Lung (tissue), 12 donors: ENCODE results near the gene BCL2L11. TPM values are rescaled to one million over a fixed set of nuclear protein-coding genes. Genes with fewer than 3 reads are reported as not detected.

Source experiments
- ATAC-seq: fragments of 200-7000 bp; cut with Tn5 transposase; one replicate; pipeline ENCODE4 v1.9.1; 2020; ENCODE audit warnings: moderate number of reproducible peaks; ENCODE audit not compliant: insufficient read depth, low FRiP score
- DNase-seq, 3 donors: peaks; one replicate each; pipeline ENCODE4 v3.0.0-alpha.2; 2013 to 2017
- H3K27ac ChIP-seq, 2 donors: one replicate each; pipeline ENCODE4 v1.5.1; 2013; ENCODE audit warnings: mild to moderate bottlenecking in 2 of 2, moderate library complexity in 2 of 2, control low read depth in 1 of 2, inconsistent platforms in 1 of 2, low read depth in 1 of 2, low read length in 1 of 2
- H3K27me3 ChIP-seq, 3 donors: one replicate each; pipeline ENCODE4 v1.5.1; 2013; ENCODE audit warnings: low read length in 2 of 3; ENCODE audit not compliant: control insufficient read depth in 3 of 3, insufficient read depth in 3 of 3
- H3K36me3 ChIP-seq, 4 donors: one replicate each; pipeline ENCODE4 v1.5.1; 2013; ENCODE audit warnings: low read length in 4 of 4, mild to moderate bottlenecking in 1 of 4, moderate library complexity in 1 of 4; ENCODE audit not compliant: control insufficient read depth in 4 of 4, insufficient read depth in 4 of 4
- H3K4me1 ChIP-seq, 5 donors: one replicate each; pipeline ENCODE4 v1.5.1; 2013; ENCODE audit warnings: low read length in 5 of 5, mild to moderate bottlenecking in 2 of 5, moderate library complexity in 1 of 5; ENCODE audit not compliant: control insufficient read depth in 5 of 5, insufficient read depth in 5 of 5
- H3K4me3 ChIP-seq: one replicate; pipeline ENCODE4 v1.5.1; 2013; ENCODE audit warnings: mild to moderate bottlenecking, control low read depth, moderate library complexity
- H3K9ac ChIP-seq, 2 donors: one replicate each; pipeline ENCODE4 v1.5.1; 2013; ENCODE audit warnings: low read length in 2 of 2, control low read depth in 1 of 2; ENCODE audit not compliant: insufficient read depth in 1 of 2
- H3K9me3 ChIP-seq, 4 donors: one replicate each; pipeline ENCODE4 v1.5.1; 2013; ENCODE audit warnings: low read length in 3 of 4, mild to moderate bottlenecking in 1 of 4, moderate library complexity in 1 of 4; ENCODE audit not compliant: control insufficient read depth in 4 of 4, insufficient read depth in 3 of 4
- CTCF ChIP-seq: IDR thresholded peaks from 2 replicates; pipeline ENCODE4 v1.5.1; 2012; ENCODE audit warnings: mild to moderate bottlenecking; ENCODE audit errors: control extremely low read depth, extremely low read depth
- WGBS, 2 donors: extraction: QIAGEN DNeasy Blood & Tissue Kit; methylation state at CpG; one replicate each; pipeline ENCODE4 v1.1.7; 2013; 5-methylcytosine and 5-hydroxymethylcytosine counted together
- polyA plus RNA-seq, 2 donors: library from polyadenylated mRNA; stranded (reverse); fragments of 200-250 nt; gene quantifications; one replicate each; pipeline ENCODE4 v1.2.1, GENCODE V29; 2013
- total RNA-seq, 2 donors: library from RNA; depleted of rRNA in 1 of 2; stranded (reverse); fragments of >200 nt in 1 of 2; gene quantifications; one replicate each; pipeline ENCODE4 v1.2.1, GENCODE V29; 2014 to 2021
- donor health status: control.
- donor health status: control.
- donor health status: Bipolar disorder and iron deficiency.
- donor health status: healthy.
- donor health status: DM: yes; HTN: yes; CAD: no.

Gene BCL2L11
- total and polyA plus RNA-seq, 4 donors = 3.8 to 24.2 (median 12.6) TPM

GRCh38 chr2:111176867-111177266 lies 56.2 kb downstream of the BCL2L11 start:
- no peak overlapping the region for H3K9ac ChIP-seq
- 67 to 71% methylated on average over 4 of the region's 4 CpGs for WGBS, 2 donors
- no peaks in the 10 kb centered on the region for H3K9me3 ChIP-seq
- DNase-seq (no peak), ATAC-seq (no peak)
- H3K36me3 ChIP-seq = no peaks in the 10 kb centered on the region
- H3K27me3 ChIP-seq = no peaks in the 10 kb centered on the region
- TF ChIP-seq CTCF = no peak
- H3K4me3 ChIP-seq = no peak overlapping the region
- no peaks in the 10 kb centered on the region for H3K4me1 ChIP-seq
- no peak overlapping the region for H3K27ac ChIP-seq

- no peak overlapping the region for H3K9ac ChIP-seq
- no peak overlapping the region for H3K27ac ChIP-seq
- DNase-seq = no peak
- H3K36me3 ChIP-seq = no peaks in the 10 kb centered on the region
- WGBS, 2 donors = 97 to 98% methylated on average over 4 of the region's 4 CpGs
- H3K4me1 ChIP-seq = no peaks in the 10 kb centered on the region
- ATAC-seq = no peak
- H3K27me3 ChIP-seq = no peaks in the 10 kb centered on the region
- no peak for TF ChIP-seq CTCF
- no peaks in the 10 kb centered on the region for H3K9me3 ChIP-seq
- no peak overlapping the region for H3K4me3 ChIP-seq
These were observed 57.6 kb downstream of the BCL2L11 start for GRCh38 chr2:111178296-111178695.

- no peak for TF ChIP-seq CTCF
- Histone ChIP-seq H3K27ac (no peak overlapping the region), H3K36me3 (no peaks in the 10 kb centered on the region), H3K9me3 (no peaks in the 10 kb centered on the region), H3K9ac (no peak overlapping the region), H3K27me3 (no peaks in the 10 kb centered on the region), H3K4me1 (no peaks in the 10 kb centered on the region), H3K4me3 (peak overlapping the region; percentile 5)
- DNase-seq (no peak), ATAC-seq (no peak)
- 88 to 90% methylated on average over 5 of the region's 5 CpGs for WGBS, 2 donors
These were observed 58.2 kb downstream of the BCL2L11 start for GRCh38 chr2:111178730-111179405.

GRCh38 chr2:111182121-111182520 lies 61.4 kb downstream of the BCL2L11 start:
- WGBS, 2 donors = 85 to 90% methylated on average over 2 of the region's 2 CpGs
- Histone ChIP-seq H3K36me3 (no peaks in the 10 kb centered on the region), H3K27me3 (no peaks in the 10 kb centered on the region), H3K4me3 (no peak overlapping the region), H3K27ac (no peak overlapping the region), H3K9me3 (peaks cover 0 to 2% (median 0%) of the 10 kb centered on the region in 4 donors), H3K9ac (no peak overlapping the region), H3K4me1 (peaks cover 0 to 5% (median 0%) of the 10 kb centered on the region in 5 donors)
- no peak for DNase-seq
- no peak for ATAC-seq
- TF ChIP-seq CTCF = no peak
